RKO (cell line): ENCODE measurements around the gene LUC7L.
A peak's percentile ranks its signal among the peaks of the same experiment; 100 is the strongest.
"Not testable (repeated sequence)": the region's sequence is repeated elsewhere in the genome, so short reads cannot be mapped to it uniquely, and the experiment has no call there.

Experiments used
- DNase-seq: peaks from one replicate; pipeline ENCODE4 v3.0.0-alpha.2; 2016; ENCODE audit warnings: low spot score

The LUC7L gene

GRCh38 chr16:228852-229730 is at the start of gene LUC7L:
Gene LUC7L (minus strand): TSS chr16:229449. CDS start chr16:229339, 110 bp downstream.
- DNase-seq = peak; percentile 86

- DNase-seq = peak; percentile 53
These were observed 49.7 kb upstream of the LUC7L start for GRCh38 chr16:278863-279366.

DNA sequence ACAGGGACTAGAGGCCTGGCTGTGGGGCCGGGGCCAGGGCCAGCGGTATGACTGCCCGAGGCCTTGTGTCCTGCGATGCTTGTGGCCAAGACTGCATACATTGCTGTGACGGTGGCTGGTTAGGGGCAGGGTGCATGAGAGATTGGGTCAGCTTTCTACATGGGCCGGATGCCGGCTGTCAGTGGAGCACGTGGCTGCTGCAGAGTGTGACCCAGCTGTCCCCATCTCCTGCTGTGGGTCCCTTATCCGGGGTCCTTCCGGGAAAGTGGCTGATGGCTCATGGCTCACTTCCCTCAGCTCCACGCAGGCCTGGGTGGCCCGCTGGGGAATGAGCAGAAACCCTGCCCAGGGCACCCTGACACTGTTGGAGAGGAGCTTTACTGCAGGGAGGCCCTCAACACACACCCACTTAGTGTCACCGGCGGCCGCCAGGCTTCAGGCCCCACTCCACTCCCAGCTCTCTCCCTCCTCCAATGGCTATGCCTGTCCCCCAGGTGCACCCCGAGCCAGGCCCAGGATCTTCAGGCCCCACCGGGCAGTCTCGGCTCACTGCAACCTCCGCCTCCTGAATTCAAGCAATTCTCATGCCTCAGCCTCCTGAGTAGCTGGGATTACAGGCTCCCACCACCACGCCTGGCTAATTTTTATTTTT is 47.3 kb upstream of the LUC7L start:
- DNase-seq = peak; percentile 9

GRCh38 chr16:275786-276232 is 46.6 kb upstream of the LUC7L start, which contains the start of gene RGS11:
Gene RGS11 (minus strand): TSS chr16:275944. CDS start chr16:275911, 33 bp downstream.
- DNase-seq = no peak

DNA sequence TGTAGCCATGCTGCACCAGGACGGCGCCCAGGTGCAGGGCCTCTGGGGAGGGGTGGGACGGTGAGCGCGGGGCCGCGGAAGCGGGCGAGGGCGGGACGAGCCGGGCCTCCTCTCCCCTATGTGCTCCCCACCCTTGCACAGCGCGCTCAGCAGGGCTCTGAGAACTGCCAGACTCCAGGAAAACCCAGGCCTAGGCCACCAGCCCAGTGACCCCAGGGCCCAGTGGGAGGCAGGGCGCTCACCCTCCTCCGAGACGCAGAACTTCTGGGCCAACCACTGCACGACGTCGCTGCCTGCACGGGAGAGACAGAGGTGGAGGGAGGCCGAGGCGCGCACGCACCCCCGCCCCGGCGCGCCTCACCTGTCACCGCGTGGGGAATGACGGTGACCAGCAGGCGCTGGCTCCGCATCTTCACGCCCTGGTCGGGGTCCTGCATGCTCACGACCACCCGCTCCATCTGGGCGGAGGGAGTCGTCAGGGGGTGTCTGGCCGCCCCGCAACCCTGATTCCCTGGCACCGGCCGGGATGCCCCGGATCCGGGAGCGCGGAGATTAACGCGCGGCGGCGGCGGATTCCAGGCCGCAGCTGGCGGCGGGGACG is 45.9 kb upstream of the LUC7L start:
- peak; percentile 55 for DNase-seq

DNA sequence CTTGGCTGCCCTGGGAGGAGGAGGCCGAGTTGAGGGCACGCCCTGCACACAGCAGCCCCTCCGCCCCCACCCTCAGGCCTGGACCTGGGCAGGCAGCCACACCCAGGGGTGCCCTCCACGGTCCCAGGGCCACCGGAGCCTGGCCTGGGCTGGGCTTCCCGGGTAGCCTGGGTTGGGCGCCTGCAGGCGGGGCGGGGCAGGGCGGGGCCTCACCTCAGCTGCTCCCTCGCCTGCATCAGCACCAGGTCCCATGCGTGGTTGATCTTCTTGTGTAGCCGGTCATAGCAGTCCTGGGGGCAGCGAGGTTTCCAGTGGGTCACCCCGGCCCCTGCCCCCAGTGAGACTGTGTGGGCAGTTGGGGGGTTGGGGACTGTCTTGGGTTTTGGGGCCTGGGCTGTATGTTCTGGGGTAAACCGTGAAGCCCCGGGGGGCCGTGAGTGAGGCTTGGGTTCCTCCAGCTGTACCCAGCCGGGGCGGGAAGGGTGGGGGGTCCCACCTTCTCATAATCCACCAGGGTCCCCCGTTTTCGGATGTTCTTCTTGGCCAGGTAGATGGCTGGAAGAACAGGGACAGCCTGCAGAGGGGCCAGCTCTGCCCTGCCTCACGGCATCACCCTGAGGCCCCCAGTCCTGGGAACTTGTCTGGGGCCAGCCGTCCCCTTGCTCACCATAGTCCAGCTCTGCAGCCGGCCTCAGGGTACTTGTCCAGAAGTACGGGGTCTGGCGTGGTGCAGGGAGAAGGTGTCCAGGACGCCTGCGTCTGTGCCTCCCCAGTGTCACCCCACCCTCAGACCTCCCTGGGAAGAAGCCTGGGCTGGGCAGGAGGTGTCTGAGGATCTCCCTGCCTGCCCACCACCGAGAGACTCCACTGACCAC is 44.5 kb upstream of the LUC7L start:
- no peak for DNase-seq

DNA sequence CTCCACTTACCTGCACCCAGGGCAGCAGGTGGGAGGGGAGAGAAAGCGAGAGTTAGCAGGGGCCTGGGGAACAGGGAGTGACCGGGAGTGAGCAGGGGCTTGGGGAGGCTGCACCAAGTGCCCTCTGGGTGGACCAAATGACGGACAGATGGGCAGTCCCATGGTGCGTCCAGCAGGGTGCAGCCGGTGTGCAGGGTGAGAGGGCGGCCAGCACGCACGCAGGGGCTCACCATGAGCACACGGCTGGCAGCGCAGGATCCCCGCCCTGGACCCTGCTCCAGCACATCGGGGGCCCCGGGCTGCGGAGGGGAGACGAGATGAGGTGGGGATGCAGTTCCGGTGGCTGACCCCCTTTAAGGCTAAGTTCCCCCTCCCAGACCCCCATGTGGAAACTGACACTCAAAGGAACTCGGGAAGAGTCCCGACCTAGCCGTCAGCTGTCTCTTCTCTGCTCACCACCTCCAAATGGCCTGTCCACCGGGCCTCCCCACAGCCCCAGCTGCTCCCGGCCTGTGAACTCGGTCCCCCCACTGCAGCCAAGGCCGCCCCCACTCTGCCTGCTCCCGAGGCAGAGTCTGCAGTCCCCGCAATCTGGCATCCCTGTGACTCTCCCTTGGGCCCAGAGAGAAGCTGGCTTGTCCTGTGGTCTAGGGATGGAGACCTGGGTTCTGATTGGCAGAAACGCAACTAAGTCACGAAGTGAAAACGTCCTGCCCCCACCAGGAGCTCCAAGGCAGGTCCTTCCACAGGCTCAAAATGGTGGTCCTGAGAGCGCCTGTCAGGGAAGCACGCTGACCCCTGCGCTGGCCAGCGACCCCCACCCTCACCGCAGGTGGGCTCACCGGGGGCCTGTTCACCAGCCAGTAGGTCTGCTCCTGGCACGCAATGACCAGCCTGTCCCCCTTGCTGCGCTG is 43.6 kb upstream of the LUC7L start:
- DNase-seq = no peak

DNA sequence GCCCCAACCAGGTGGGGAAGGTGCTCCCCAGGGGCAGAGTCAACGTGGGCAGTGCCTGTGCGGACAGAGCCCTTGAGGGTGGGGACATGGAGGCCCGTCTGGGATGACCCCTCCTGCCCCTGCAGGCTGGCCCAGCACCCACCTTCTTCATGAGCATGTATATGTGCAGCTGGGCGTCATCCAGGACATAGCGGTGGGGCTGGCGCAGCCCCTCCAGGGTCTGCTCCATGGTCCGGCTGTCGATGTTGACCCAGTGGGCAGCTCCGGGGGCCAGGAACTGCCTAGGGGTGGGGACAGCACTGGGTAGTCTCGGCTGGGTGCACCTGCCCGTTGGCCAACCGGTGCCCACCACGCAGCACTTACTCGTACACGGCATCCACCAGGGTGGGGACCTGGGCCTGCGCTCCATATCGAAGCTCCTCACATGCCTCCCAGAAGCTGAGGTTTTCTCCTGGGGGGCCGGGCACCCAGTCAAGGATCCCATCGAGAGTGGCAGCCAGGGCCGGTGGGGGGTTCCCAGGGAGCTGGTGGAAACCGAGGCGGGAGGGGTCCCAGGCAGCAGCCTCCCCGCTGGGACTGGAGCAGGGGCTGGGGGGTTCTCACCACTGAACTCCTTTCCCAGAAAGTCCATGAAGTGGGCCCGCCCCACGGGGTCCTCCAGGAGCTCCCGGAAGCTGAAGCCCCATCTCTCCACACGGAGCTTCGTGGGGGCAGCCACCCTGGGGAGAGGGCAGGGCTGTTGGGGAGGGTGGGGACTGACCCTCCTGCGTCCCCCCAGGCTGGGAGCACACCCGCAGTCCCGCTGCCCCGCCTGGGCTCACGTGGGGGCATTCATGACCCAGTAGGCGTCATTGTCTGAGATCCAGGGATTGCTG is 41.4 kb upstream of the LUC7L start:
- DNase-seq = no peak

DNA sequence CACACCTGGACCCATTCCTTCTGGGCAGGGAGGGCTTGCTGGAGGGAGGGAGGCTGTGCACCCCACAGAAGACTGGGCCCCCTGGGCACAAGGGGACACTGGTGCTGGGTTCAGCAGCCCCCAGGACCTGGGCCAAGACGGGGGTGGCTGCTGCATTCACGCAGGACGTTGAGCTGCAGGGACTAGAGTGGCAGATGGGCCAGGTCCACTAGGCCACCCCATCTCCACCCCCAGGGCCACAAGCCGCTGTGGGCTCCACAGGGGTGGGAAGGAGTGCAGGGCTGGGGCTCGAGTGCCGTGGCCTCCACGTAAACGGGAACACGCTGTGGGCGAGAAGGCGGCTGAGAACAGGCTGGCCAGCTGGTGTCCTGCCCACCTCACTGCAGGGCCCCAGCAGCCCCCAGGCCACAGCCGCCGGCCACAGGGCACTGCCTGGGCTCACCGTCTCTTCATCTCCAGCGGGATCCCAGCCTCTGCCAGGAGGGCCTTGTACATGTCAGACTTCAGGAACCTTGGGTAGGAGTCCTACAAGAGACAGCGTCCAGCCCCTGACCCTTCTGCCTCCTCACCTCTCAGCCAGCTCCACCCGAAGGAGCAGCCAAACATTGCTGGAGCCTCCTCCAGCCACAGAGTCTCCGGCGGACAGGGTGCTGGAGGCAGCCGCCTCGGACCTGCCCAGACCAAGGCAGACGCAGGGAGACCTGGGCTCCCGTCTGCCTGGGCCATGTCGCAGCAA is 40.0 kb upstream of the LUC7L start:
- no peak for DNase-seq

DNA sequence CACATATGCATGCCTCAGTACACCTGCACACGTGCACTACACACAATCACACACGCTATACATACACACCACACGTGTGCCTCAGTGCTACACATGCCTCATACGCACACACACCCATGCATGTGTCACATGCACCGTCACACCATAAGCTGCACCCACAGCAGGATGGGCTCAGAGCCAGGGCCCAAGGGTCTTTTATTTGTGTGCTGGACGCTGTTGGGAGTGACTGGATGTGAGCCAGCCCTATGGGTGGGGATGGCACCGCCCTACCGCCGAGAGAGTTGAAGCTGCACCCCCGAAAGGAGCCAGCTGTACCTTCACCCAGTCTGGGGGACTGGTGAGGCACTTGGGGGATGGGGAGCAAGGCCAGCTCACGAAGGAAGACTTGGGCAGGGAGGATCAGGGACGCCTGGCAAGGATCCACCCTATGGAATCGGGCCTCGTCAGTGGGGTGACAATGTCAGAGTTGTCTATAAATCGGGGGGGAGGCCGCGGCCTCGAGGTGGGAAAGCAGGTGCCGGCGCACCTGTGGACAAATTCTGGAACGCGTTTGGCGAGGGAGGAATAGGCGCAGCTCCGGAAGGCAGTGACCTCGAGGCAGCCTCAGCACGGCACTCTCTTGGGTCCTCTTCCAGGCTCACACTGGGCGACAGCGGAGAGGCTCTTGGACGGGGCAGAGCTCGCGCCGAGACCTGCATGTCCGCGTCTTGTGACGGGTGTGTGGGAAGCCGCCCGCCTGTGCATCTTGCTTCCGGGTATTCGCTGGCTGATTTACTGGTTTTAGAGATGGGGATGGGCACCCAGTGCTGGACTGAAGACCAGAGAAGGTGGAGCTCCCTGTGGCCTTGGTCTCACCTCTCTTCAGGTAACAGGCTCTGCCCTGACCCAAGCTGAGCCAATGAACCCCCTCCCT is 39.1 kb upstream of the LUC7L start:
- no peak for DNase-seq

GRCh38 chr16:267562-267961 is 38.3 kb upstream of the LUC7L start:
- DNase-seq = not testable (repeated sequence)

DNA sequence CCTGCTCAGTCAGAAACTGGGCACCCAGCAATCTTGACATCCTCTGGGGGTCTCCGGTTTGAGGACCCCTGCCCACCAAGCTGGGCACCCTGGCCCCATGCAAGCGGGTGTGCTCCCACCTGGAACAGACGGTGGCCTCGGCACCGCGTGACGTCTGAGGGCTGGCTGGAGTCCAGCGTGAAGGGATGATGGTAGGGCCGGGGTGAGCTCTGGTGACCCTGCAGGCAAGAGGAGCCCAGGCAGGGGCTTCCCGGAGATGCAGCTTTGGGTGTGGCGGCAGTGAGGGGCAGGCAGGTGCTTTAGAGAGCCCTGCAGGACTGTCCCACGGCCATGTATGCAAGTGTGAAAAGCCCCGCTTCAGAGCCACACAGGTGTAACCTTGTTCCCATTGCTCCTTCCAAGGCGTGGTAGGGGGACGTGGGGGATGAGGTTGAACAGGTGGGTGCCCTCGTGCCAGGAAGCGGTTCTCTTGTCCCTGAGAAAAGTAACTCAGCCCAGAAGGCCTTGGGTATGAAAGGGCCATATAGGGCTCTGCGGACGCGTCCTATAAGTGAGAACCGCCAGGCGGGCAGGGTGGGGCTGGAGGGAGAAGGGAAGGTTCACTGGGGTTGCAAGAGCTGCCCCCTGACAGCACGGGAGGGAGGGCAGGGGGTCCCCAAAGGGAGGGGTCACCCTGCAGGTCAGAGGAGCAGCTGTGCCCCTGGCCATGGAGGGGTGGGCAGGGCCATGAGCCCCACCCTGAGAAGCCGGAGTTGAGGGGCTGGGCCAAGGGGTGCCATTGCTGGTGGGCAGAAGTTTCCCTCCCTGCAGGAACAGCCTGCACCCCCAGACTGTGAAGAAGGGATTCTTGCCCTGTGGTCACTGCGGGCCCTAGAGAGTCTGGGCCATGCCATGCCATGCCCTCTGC is 37.3 kb upstream of the LUC7L start:
- no peak for DNase-seq

- DNase-seq = no peak
These were observed 36.5 kb upstream of the LUC7L start for GRCh38 chr16:265711-266110.

GRCh38 chr16:265002-265529 is 35.8 kb upstream of the LUC7L start:
- DNase-seq = no peak

- no peak for DNase-seq
These were observed 35.2 kb upstream of the LUC7L start for GRCh38 chr16:264440-264951.

DNA sequence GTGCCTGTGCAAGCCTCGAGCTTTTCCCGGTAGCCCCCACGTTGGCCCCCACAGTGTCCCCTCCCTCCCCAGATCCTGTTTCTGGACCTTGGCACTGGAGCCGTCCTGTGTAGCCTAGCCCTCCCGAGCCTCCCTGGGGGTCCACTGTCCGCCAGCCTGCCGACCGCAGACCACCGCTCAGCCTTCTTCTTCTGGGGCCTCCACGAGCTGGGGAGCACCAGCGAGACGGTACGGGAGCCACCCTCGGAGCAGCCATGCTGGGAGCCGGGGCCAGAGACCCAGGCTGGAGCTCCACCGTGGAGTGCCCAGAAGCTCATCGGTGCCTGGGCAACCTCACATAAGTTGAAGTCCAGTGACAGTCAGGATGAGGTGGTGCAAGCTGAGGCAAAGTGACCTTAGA is 34.7 kb upstream of the LUC7L start:
- DNase-seq = no peak
